H1 (cell line): ENCODE data around the gene RDH5. TPM values are rescaled to one million over a fixed set of nuclear protein-coding genes. Genes with fewer than 3 reads are reported as not detected.

Experiments
- CTCF ChIA-PET: fragments of 300-600 bp; sonication (Branson Sonifier 250); formaldehyde crosslinking; loops from one replicate; lab custom pipeline; 2021; ENCODE audit not compliant: partially characterized antibody; lab: Charles Lee
- POLR2A ChIA-PET: fragments of 300-600 bp; sonication (Branson Sonifier 250); formaldehyde crosslinking; loops from one replicate; lab custom pipeline; 2021; ENCODE audit warnings: inconsistent platforms; ENCODE audit not compliant: partially characterized antibody; lab: Charles Lee
- DNase-seq, 2 experiments: peaks; one replicate each; pipeline versions ENCODE4 v3.0.0 to v3.0.0-alpha.2; 2010 to 2022; ENCODE audit warnings: low spot score in 2 of 2, low read depth in 1 of 2, mixed read lengths in 1 of 2
- FAIRE-seq: peaks from 2 replicates; lab custom pipeline; 2011; peaks lifted over from hg19 to GRCh38; lab: Jason Lieb, UNC
- H2AFZ ChIP-seq: 2 replicates; pipeline ENCODE4 v1.8.1; 2012; ENCODE audit warnings: low read length, inconsistent platforms
- H2AK5ac ChIP-seq: 2 replicates; pipeline ENCODE4 v1.6.1; 2013; ENCODE audit warnings: low read depth, low read length
- H2BK120ac ChIP-seq: replicated peaks from 2 replicates; pipeline ENCODE3; 2013; ENCODE audit warnings: low read depth, low read length, inconsistent platforms
- H2BK12ac ChIP-seq: 2 replicates; pipeline ENCODE4 v1.6.1; 2013; ENCODE audit warnings: low read depth, low read length
- H2BK15ac ChIP-seq: 2 replicates; pipeline ENCODE4 v1.6.1; 2013; ENCODE audit warnings: low read length
- H2BK20ac ChIP-seq: 2 replicates; pipeline ENCODE4 v1.6.1; 2013; ENCODE audit warnings: low read length
- H2BK5ac ChIP-seq: 2 replicates; pipeline ENCODE4 v1.6.1; 2013; ENCODE audit warnings: low read depth, low read length
- H3K14ac ChIP-seq: 2 replicates; pipeline ENCODE4 v1.6.1; 2013; ENCODE audit warnings: inconsistent platforms; ENCODE audit not compliant: insufficient read length
- H3K18ac ChIP-seq: 2 replicates; pipeline ENCODE4 v1.6.1; 2013; ENCODE audit warnings: low read length; ENCODE audit errors: extremely low read depth
- H3K23ac ChIP-seq: 2 replicates; pipeline ENCODE4 v1.6.1; 2013; ENCODE audit warnings: inconsistent platforms; ENCODE audit not compliant: insufficient read length
- H3K23me2 ChIP-seq: 2 replicates; pipeline ENCODE4 v1.6.1; 2013; ENCODE audit warnings: low read depth, low read length
- H3K27ac ChIP-seq: 2 replicates; pipeline ENCODE4 v1.6.1; 2011; ENCODE audit warnings: low read depth, low read length, inconsistent platforms
- H3K27me3 ChIP-seq, 4 experiments: replicated peaks in 1 of 4; 1 replicate in 1 of 4; 2 replicates in 3 of 4; pipeline versions ENCODE4 v1.6.1 to v1.8.1; 2011 to 2013; ENCODE audit warnings: low read length in 3 of 4, mild to moderate bottlenecking in 3 of 4, inconsistent platforms in 2 of 4, mixed read lengths in 2 of 4, moderate library complexity in 1 of 4; ENCODE audit not compliant: control insufficient read depth in 3 of 4, insufficient read depth in 3 of 4; ENCODE audit errors: extremely low read depth in 1 of 4
- H3K36me3 ChIP-seq, 4 experiments: 2 replicates each; pipeline versions ENCODE4 v1.6.1 to v1.8.1; 2011 to 2013; ENCODE audit warnings: mild to moderate bottlenecking in 4 of 4, low read length in 3 of 4, moderate library complexity in 2 of 4, control low read depth in 1 of 4, inconsistent platforms in 1 of 4; ENCODE audit not compliant: insufficient read depth in 4 of 4, control insufficient read depth in 2 of 4
- H3K4ac ChIP-seq: replicated peaks from 2 replicates; pipeline ENCODE3; 2013; ENCODE audit warnings: low read length, low read depth, mixed read lengths, inconsistent platforms; ENCODE audit not compliant: insufficient read length
- H3K4me1 ChIP-seq, 4 experiments: replicated peaks in 1 of 4; 1 replicate in 1 of 4; 2 replicates in 3 of 4; pipeline versions ENCODE4 v1.6.1 to v1.8.1; 2011 to 2013; ENCODE audit warnings: low read length in 3 of 4, inconsistent platforms in 2 of 4, mixed read lengths in 1 of 4; ENCODE audit not compliant: insufficient read depth in 4 of 4, control insufficient read depth in 3 of 4
- H3K4me2 ChIP-seq, 2 experiments: 2 replicates each; pipeline versions ENCODE4 v1.6.1 to v1.8.1; 2011 to 2013; ENCODE audit warnings: low read depth in 2 of 2, low read length in 2 of 2, control low read depth in 1 of 2, inconsistent platforms in 1 of 2, mild to moderate bottlenecking in 1 of 2; ENCODE audit not compliant: insufficient read depth in 1 of 2
- H3K4me3 ChIP-seq, 4 experiments: fragments of 200-600, 300-600 bp in 1 of 4; sonication (generic), shearing (Covaris generic), sonication (Bioruptor Twin) in 1 of 4; 2 replicates each; pipeline versions ENCODE4 v1.5.1 to v1.8.1; 2011 to 2016; ENCODE audit warnings: low read length in 4 of 4, low read depth in 3 of 4, control low read depth in 2 of 4, inconsistent platforms in 2 of 4, mild to moderate bottlenecking in 2 of 4, mixed read lengths in 1 of 4, moderate library complexity in 1 of 4; ENCODE audit not compliant: insufficient read depth in 2 of 4; ENCODE audit errors: extremely low read depth in 1 of 4
- H3K56ac ChIP-seq: replicated peaks from 2 replicates; pipeline ENCODE3; 2013; ENCODE audit warnings: low read depth, mild to moderate bottlenecking, mixed read lengths, low read length, inconsistent platforms; ENCODE audit not compliant: insufficient read length
- H3K79me1 ChIP-seq: 2 replicates; pipeline ENCODE4 v1.6.1; 2013; ENCODE audit warnings: low read depth, low read length, control low read depth
- H3K79me2 ChIP-seq, 2 experiments: 2 replicates each; pipeline versions ENCODE4 v1.6.1 to v1.8.1; 2012 to 2013; ENCODE audit warnings: low read length in 2 of 2, mild to moderate bottlenecking in 2 of 2, inconsistent platforms in 1 of 2; ENCODE audit not compliant: insufficient read depth in 2 of 2, control insufficient read depth in 1 of 2
- H3K9ac ChIP-seq, 4 experiments: replicated peaks in 1 of 4; 1 replicate in 1 of 4; 2 replicates in 3 of 4; pipeline versions ENCODE4 v1.6.1 to v1.8.1; 2011 to 2013; ENCODE audit warnings: low read depth in 3 of 4, low read length in 3 of 4, control low read depth in 2 of 4, mild to moderate bottlenecking in 2 of 4, moderate library complexity in 2 of 4, inconsistent platforms in 1 of 4; ENCODE audit errors: extremely low read depth in 1 of 4
- H3K9me3 ChIP-seq, 2 experiments: 2 replicates each; pipeline versions ENCODE4 v1.6.1 to v1.8.1; 2012 to 2013; ENCODE audit warnings: mild to moderate bottlenecking in 2 of 2, moderate library complexity in 2 of 2, control low read depth in 1 of 2, inconsistent platforms in 1 of 2, low read depth in 1 of 2, low read length in 1 of 2, mixed read lengths in 1 of 2; ENCODE audit not compliant: insufficient read depth in 2 of 2
- H4K20me1 ChIP-seq, 2 experiments: replicated peaks in 1 of 2; 2 replicates each; pipeline versions ENCODE3 to v1.8.1; 2011 to 2013; ENCODE audit warnings: inconsistent platforms in 2 of 2, low read length in 2 of 2, mild to moderate bottlenecking in 1 of 2; ENCODE audit not compliant: insufficient read depth in 2 of 2, control insufficient read depth in 1 of 2
- H4K5ac ChIP-seq: 2 replicates; pipeline ENCODE4 v1.6.1; 2013; ENCODE audit warnings: low read length, low read depth, mixed read lengths, inconsistent platforms; ENCODE audit not compliant: insufficient read length
- H4K8ac ChIP-seq: 2 replicates; pipeline ENCODE4 v1.8.0; 2013; ENCODE audit warnings: mild to moderate bottlenecking, moderate library complexity, low read length, inconsistent platforms; ENCODE audit not compliant: insufficient read depth; ENCODE audit errors: extremely low read depth
- H4K91ac ChIP-seq: replicated peaks from 2 replicates; pipeline ENCODE3; 2013; ENCODE audit warnings: low read length, mixed read lengths, inconsistent platforms; ENCODE audit not compliant: insufficient read length
- EGR1 ChIP-seq: IDR thresholded peaks from 2 replicates; pipeline ENCODE4 v1.6.1; 2011; ENCODE audit warnings: low read depth, low read length, borderline replicate concordance
- EZH2 ChIP-seq: fragments of 200-600 bp; sonication (generic); IDR thresholded peaks from 2 replicates; pipeline ENCODE4 v1.7.1; 2012; ENCODE audit warnings: low read depth, mild to moderate bottlenecking, moderate library complexity, low read length, inconsistent platforms; ENCODE audit not compliant: severe bottlenecking
- HDAC6 ChIP-seq: IDR thresholded peaks from one replicate; pipeline ENCODE4 v1.7.1; 2012; ENCODE audit warnings: low read depth, mild to moderate bottlenecking, inconsistent platforms, low read length, moderate library complexity
- KDM1A ChIP-seq: fragments of 200-600, 300-600 bp; sonication (generic); IDR thresholded peaks from 2 replicates; pipeline ENCODE4 v1.7.1; 2016; ENCODE audit warnings: mild to moderate bottlenecking, low read length, borderline replicate concordance
- KDM4A ChIP-seq: IDR thresholded peaks from one replicate; pipeline ENCODE4 v1.7.1; 2012; ENCODE audit warnings: low read depth, mild to moderate bottlenecking, moderate library complexity, low read length, inconsistent platforms; ENCODE audit not compliant: severe bottlenecking
- NANOG ChIP-seq: IDR thresholded peaks from 2 replicates; pipeline ENCODE4 v1.6.1; 2011; ENCODE audit warnings: low read length, low read depth, mild to moderate bottlenecking, inconsistent platforms; ENCODE audit not compliant: insufficient read depth, poor library complexity, severe bottlenecking
- PHF8 ChIP-seq: fragments of 200-600 bp; sonication (generic); conservative IDR thresholded peaks from 2 replicates; pipeline ENCODE4 v1.7.1; 2012; ENCODE audit warnings: low read depth, mild to moderate bottlenecking, inconsistent platforms, low read length, moderate library complexity
- POU5F1 ChIP-seq: IDR thresholded peaks from 2 replicates; pipeline ENCODE4 v1.6.1; 2011; ENCODE audit warnings: low read depth, mild to moderate bottlenecking, low read length, moderate library complexity
- SAP30 ChIP-seq: fragments of 300-600 bp; sonication (generic); IDR thresholded peaks from 2 replicates; pipeline ENCODE4 v1.7.1; 2012; ENCODE audit warnings: low read length, moderate library complexity, mild to moderate bottlenecking, inconsistent platforms; ENCODE audit not compliant: insufficient read depth, insufficient replicate concordance
- WGBS, 2 experiments: shearing (Covaris generic) in 1 of 2; methylation state at CpG; one replicate each; pipeline versions ENCODE4 v1.1.6 to v1.1.7; 2013 to 2015; ENCODE audit warnings: low lambda C conversion rate in 2 of 2, mixed read lengths in 2 of 2, inconsistent platforms in 1 of 2, low coverage in 1 of 2, missing lambda C conversion rate in 1 of 2; ENCODE audit not compliant: insufficient replicate concordance in 2 of 2, insufficient coverage in 1 of 2, insufficient read length in 1 of 2; ENCODE audit errors: extremely low coverage in 1 of 2, missing lambda C conversion rate in 1 of 2; 5-methylcytosine and 5-hydroxymethylcytosine counted together
- polyA plus RNA-seq, 7 experiments: library from polyadenylated mRNA; depleted of rRNA in 3 of 7; stranded (reverse) in 5 of 7; unstranded in 2 of 7; fragments of >200 nt in 5 of 7; fragments of 200-250 nt in 2 of 7; gene quantifications; 1 replicate in 5 of 7; 2 replicates in 1 of 7; 4 replicates in 1 of 7; pipeline versions ENCODE4 v1.2.1 to v1.2.3, GENCODE V29; 2011 to 2013; ENCODE audit warnings: missing spikeins in 2 of 7, mixed read lengths in 2 of 7
- total RNA-seq: library from RNA; stranded (reverse); fragmentation: NEBNext Ultra II Directional; extraction: Animal tissue kit (Norgen Biotek cat#: 25700); gene quantifications from 2 replicates; pipeline ENCODE4 v1.2.1, GENCODE V29; 2021

RDH5 gene
- total and polyA plus RNA-seq, 2 of the 8 experiments (the other 6 are each of a cell fraction or from before 2014, with no cell fraction given), result 4.2 to 6.0 TPM

GRCh38 chr12:55707841-55708694, 12.1 kb upstream of the RDH5 start, which contains the start of gene ITGA7:
Gene ITGA7, minus strand, starts transcription at chr12:55707904. Its CDS starts 222 bp downstream, at chr12:55707682.
- Histone ChIP-seq H3K56ac (peak within 1 kb of the TSS; percentile 20), H3K27me3 (peaks cover 0 to 3% (median 0%) of the 10 kb centered on the region in 4 experiments; a peak in 5 of 7 replicates), H3K79me1 (peaks cover 11% of the 10 kb centered on the region; the same call in 1 of the 2 replicates), H4K8ac (no peak within 1 kb of the TSS; the same call in 1 of the 2 replicates), H4K5ac (peak within 1 kb of the TSS; percentile 69), H2AK5ac (no peak within 1 kb of the TSS; the same call in 1 of the 2 replicates), H3K4ac (no peak within 1 kb of the TSS), H2BK15ac (peak within 1 kb of the TSS; percentile 10; the same call in 1 of the 2 replicates), H4K91ac (peak within 1 kb of the TSS; percentile 40), H2BK5ac (peak within 1 kb of the TSS; percentile 72; the same call in 1 of the 2 replicates), H3K36me3 (no peaks in the 10 kb centered on the region; a peak in 1 of 8 replicates), H2BK120ac (no peak within 1 kb of the TSS), H3K23ac (no peak within 1 kb of the TSS), H3K4me2 (peak within 1 kb of the TSS; percentile 91 to 100), H2BK20ac (peak within 1 kb of the TSS; percentile 29; the same call in 1 of the 2 replicates), H3K4me3 (peak within 1 kb of the TSS; percentile 83 to 88 (median 86)), H3K27ac (0 out of 2 replicates have a peak within 1 kb of the TSS, but pooled peaks have one; percentile 54), H3K9ac (peak within 1 kb of the TSS; percentile 51 to 74 (median 58)), H3K9me3 (no peaks in the 10 kb centered on the region), H2AFZ (peak within 1 kb of the TSS; percentile 96), H2BK12ac (peak within 1 kb of the TSS; percentile 60; the same call in 1 of the 2 replicates), H4K20me1 (peaks cover 0 to 11% of the 10 kb centered on the region in 2 experiments), H3K23me2 (peaks cover 15% of the 10 kb centered on the region), H3K4me1 (peaks cover 0 to 25% (median 8%) of the 10 kb centered on the region in 4 experiments; a peak in 5 of 7 replicates), H3K18ac (peak within 1 kb of the TSS; percentile 73), H3K79me2 (peaks cover 0 to 32% of the 10 kb centered on the region in 2 experiments; a peak in 2 of 4 replicates), H3K14ac (no peak within 1 kb of the TSS)
- DNase-seq (peak; percentile 83 to 99), FAIRE-seq (no peak)
- 1% methylated on average over 12 of the region's 39 CpGs; no CpG with 5 or more reads in 1 of the 2 experiments for WGBS, 2 experiments
- POLR2A ChIA-PET, result interaction anchor here (1.0 to 3.6 kb wide), 11 partner anchors 9 to 123 kb away, joined by 5 to 39 read pairs (median 9); partner anchors contain the start of genes BLOC1S1, CD63 and RDH5
- CTCF ChIA-PET, result interaction anchor here (2.3 to 5.1 kb wide), 9 partner anchors 8 to 29 kb away, joined by 12 to 38 read pairs (median 24); partner anchors contain the start of genes BLOC1S1, CD63 and RDH5
- TF ChIP-seq HDAC6 (no peak), SAP30 (no peak), NANOG (no peak), KDM1A (peak; percentile 88; the same call in 1 of the 2 replicates), EZH2 (no peak), EGR1 (0 out of 2 replicates have a peak, but pooled peaks have one; percentile 2), KDM4A (no peak), POU5F1 (0 out of 2 replicates have a peak, but pooled peaks have one; percentile 9), PHF8 (peak; percentile 43)
